Gastrocnemius medialis (tissue), 4 donors: ENCODE data around the gene LDLRAD4. TPM values are rescaled to one million over a fixed set of nuclear protein-coding genes. Genes with fewer than 3 reads are reported as not detected.

Experiments
- ATAC-seq, 2 donors: fragments of 150-250 bp; one replicate each; pipeline ENCODE4 v1.9.1; 2016
- DNase-seq, 2 donors: peaks; one replicate each; pipeline ENCODE4 v3.0.0-alpha.2; 2019
- H3K27ac ChIP-seq, 4 donors: fragments of 200-600 bp; sonication (generic); 1 replicate in 1 of 4; 2 replicates in 3 of 4; pipeline ENCODE4 v1.5.1; 2016 to 2018; ENCODE audit warnings: mild to moderate bottlenecking in 2 of 4, moderate library complexity in 1 of 4
- H3K27me3 ChIP-seq, 3 donors: fragments of 200-600 bp; sonication (generic) in 2 of 3; 1 replicate in 1 of 3; 2 replicates in 2 of 3; pipeline versions ENCODE4 v1.5.1 to v1.6.0; 2016 to 2019; ENCODE audit warnings: mild to moderate bottlenecking in 1 of 3, moderate library complexity in 1 of 3
- H3K36me3 ChIP-seq, 2 donors: fragments of 200-600 bp; sonication (generic) in 1 of 2; one replicate each; pipeline ENCODE4 v1.5.1; 2017 to 2018
- H3K4me1 ChIP-seq, 2 donors: fragments of 200-600 bp; sonication (generic) in 1 of 2; one replicate each; pipeline ENCODE4 v1.5.1; 2016 to 2017; ENCODE audit warnings: mild to moderate bottlenecking in 2 of 2
- H3K4me3 ChIP-seq, 4 donors: fragments of 200-600 bp; sonication (generic) in 3 of 4; 1 replicate in 1 of 4; 2 replicates in 3 of 4; pipeline ENCODE4 v1.5.1; 2016 to 2019; ENCODE audit warnings: mild to moderate bottlenecking in 2 of 4
- H3K9me3 ChIP-seq, 3 donors: fragments of 200-600 bp; sonication (generic) in 2 of 3; 1 replicate in 1 of 3; 2 replicates in 2 of 3; pipeline ENCODE4 v1.5.1; 2016 to 2019
- POLR2A ChIP-seq, 2 donors: fragments of 450-650 bp; IDR thresholded peaks; one replicate each; pipeline ENCODE4 v1.6.1; 2017; ENCODE audit warnings: antibody characterized with exemption in 2 of 2, mild to moderate bottlenecking in 2 of 2, moderate library complexity in 2 of 2
- in situ Hi-C, 4 donors: fragments of 200-750 bp; cut with MboI; loops; one replicate each; pipeline versions ENCODE4 v1.15.0 to v1.8.0; 2017; ENCODE audit warnings: low sequenced_read_pairs in 4 of 4
- intact Hi-C: fragments of 100-400 bp; cut with DNase I; formaldehyde crosslinking; loops from one replicate; pipeline ENCODE4 v1.15.1; 2023; ENCODE audit warnings: low total_unique reads
- total RNA-seq, 4 donors: library from RNA; depleted of rRNA; stranded (reverse); fragments of >200 nt; gene quantifications; one replicate each; pipeline versions ENCODE4 v1.1.0 to v1.2.3, GENCODE V29; 2016
- TF ChIP-seq, protein P1 (sequence below), 5 experiments: fragments of 450-650 bp in 3 of 5; fragments of 200-600 bp in 2 of 5; sonication (generic) in 2 of 5; IDR thresholded peaks in 4 of 5; conservative IDR thresholded peaks in 1 of 5; 1 replicate in 4 of 5; 2 replicates in 1 of 5; pipeline ENCODE4 v1.5.1; 2016 to 2019; ENCODE audit warnings: antibody characterized with exemption in 5 of 5, mild to moderate bottlenecking in 3 of 5, moderate library complexity in 3 of 5

LDLRAD4 gene
- total RNA-seq, 4 donors from 2014 or later = 3.9 to 11.1 (median 6.5) TPM

DNA sequence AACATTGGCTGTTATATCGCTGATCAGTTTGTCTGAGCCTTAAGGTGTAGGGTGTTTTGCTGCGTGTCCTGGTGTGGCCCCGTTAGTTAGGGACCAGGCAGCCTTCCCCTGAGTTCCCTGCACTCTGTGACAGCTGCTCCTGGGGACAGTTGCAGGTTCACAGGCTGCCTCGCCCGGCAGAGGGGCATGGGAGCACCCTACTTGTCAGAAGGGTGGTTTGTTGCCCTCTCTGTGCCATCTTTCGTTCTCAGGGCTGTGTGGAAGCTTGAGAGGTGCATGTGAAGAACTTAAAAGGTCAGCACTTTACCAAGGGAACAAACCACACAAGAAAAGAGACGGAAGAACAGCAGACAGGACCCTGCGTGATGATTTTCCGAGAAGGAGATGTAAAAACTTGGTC is 159.6 kb downstream of the LDLRAD4 start:
- Histone ChIP-seq H3K36me3 (no peaks in the 10 kb centered on the region), H3K9me3 (no peaks in the 10 kb centered on the region), H3K4me1 (peaks cover 57 to 61% of the 10 kb centered on the region in 2 donors), H3K27ac (peak overlapping the region in 1 of 4 donors; percentile 30), H3K27me3 (no peaks in the 10 kb centered on the region), H3K4me3 (no peak overlapping the region)
- TF ChIP-seq, protein P1, sequence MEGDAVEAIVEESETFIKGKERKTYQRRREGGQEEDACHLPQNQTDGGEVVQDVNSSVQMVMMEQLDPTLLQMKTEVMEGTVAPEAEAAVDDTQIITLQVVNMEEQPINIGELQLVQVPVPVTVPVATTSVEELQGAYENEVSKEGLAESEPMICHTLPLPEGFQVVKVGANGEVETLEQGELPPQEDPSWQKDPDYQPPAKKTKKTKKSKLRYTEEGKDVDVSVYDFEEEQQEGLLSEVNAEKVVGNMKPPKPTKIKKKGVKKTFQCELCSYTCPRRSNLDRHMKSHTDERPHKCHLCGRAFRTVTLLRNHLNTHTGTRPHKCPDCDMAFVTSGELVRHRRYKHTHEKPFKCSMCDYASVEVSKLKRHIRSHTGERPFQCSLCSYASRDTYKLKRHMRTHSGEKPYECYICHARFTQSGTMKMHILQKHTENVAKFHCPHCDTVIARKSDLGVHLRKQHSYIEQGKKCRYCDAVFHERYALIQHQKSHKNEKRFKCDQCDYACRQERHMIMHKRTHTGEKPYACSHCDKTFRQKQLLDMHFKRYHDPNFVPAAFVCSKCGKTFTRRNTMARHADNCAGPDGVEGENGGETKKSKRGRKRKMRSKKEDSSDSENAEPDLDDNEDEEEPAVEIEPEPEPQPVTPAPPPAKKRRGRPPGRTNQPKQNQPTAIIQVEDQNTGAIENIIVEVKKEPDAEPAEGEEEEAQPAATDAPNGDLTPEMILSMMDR (IDR thresholded peaks at IDR 0.05 in 4 of 5, conservative IDR thresholded peaks at IDR 0.05 in 1 of 5) = no peak
- no peak for TF ChIP-seq POLR2A (IDR thresholded peaks at IDR 0.05)
- no peak for ATAC-seq
- in situ Hi-C loops = no loop called here
- intact Hi-C loops = loop anchor here (10.0 kb wide), 1 partner anchor 347 kb away; the partner anchor contains the start of genes FAM210A and RNMT
- no peak for DNase-seq

DNA sequence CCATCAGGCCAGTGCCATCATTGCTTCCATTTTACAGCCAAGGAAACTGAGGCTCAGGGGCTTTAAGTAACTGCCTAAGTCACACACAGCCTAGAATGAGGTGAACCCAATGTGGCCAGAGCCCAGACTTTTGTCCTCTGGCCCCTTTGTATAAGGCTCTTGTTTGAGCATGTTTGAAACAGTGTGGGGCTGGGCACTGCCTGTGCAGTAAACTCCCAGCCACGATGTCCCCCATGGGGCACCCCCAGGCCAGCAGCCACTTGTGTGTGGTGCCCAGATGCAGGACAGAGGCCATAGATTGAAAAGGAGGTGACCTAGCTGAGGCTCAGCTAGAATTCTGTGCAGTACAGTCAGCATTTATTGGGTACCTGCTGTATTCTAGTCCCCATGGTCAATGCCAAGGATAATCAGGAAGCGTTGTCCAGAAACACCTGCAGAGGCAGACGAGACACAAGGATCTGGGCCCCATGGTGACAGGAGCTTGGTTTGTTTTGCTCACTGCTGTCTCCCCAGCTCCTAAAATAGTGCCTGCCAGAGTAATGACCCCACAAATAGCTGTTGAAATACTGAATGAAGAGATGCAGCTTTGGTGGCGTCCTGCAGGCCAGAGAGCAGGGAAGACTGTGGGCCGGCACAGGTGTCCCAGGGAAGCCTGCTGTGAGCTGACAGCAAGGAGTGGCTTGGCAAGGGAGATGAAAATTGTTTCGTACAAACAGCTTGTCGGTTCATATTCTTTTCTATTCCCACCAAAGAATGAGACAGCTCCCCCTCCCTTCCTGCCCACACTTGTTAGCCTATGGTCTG is 160.7 kb downstream of the LDLRAD4 start:
- ATAC-seq = no peak
- H3K27me3 ChIP-seq = no peaks in the 10 kb centered on the region
- no peak for DNase-seq
- H3K4me3 ChIP-seq = no peak overlapping the region
- H3K4me1 ChIP-seq = peaks cover 57 to 62% of the 10 kb centered on the region in 2 donors
- intact Hi-C loops (loop anchor here (10.0 kb wide), 1 partner anchor 346 kb away; the partner anchor contains the start of genes FAM210A and RNMT), in situ Hi-C loops (no loop called here)
- H3K27ac ChIP-seq = peak overlapping the region in 3 of 4 donors; percentile 42 to 68 (median 57)
- TF ChIP-seq, protein P1 (IDR thresholded peaks at IDR 0.05 in 4 of 5, conservative IDR thresholded peaks at IDR 0.05 in 1 of 5) = no peak
- TF ChIP-seq POLR2A (IDR thresholded peaks at IDR 0.05) = no peak
- H3K36me3 ChIP-seq = no peaks in the 10 kb centered on the region
- no peaks in the 10 kb centered on the region for H3K9me3 ChIP-seq

DNA sequence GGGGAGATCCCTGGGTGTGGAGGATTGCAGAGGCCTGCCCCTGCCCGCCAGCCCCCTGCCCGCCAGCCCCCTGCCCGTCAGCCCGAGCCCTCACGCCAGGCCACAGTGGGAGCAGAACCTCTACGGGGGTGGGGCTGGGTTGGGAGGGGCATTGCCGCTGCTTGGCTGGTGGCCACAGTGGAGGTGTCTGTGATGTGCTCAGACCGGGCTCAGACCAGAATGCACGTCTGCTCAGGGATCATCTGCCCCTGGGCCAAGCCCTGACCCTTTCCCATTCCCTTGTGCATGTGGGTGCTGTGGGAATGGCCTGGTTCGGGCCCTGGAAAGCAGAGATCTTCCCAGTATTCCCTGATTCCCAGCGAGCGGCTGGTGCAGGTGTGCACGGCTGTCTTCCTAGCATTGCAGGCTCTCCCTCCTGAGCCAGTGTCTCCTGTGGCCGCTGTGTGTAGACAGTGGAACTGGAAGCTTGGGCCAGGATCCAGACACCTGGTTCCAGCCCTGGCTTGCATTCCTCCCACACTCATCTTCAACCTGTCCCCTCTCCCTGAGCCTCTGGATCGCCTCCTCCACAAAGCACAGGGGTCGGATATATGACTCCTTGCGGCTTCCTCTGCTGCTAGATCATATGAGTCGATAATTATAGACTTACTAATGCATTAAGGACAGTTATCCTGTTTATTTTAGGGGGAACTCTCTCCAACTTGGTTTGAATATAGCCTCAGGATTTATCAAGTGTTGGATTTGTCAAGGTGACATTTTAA is 161.6 kb downstream of the LDLRAD4 start:
- Histone ChIP-seq H3K4me3 (no peak overlapping the region), H3K4me1 (peaks cover 52 to 58% of the 10 kb centered on the region in 2 donors), H3K9me3 (no peaks in the 10 kb centered on the region), H3K27ac (peak overlapping the region in 3 of 4 donors; percentile 42 to 68 (median 57)), H3K36me3 (no peaks in the 10 kb centered on the region), H3K27me3 (no peaks in the 10 kb centered on the region)
- in situ Hi-C loops = loop anchor here in 1 of 4 donors (10.0 kb wide), 1 partner anchor 145 kb away; no protein-coding TSS in a partner anchor
- TF ChIP-seq, protein P1 (IDR thresholded peaks at IDR 0.05 in 4 of 5, conservative IDR thresholded peaks at IDR 0.05 in 1 of 5) = no peak
- TF ChIP-seq POLR2A (IDR thresholded peaks at IDR 0.05) = no peak
- intact Hi-C loops = loop anchor here (5.0 to 10.0 kb wide), 2 partner anchors 152 to 345 kb away; partner anchors contain the start of genes FAM210A and RNMT
- DNase-seq (no peak), ATAC-seq (peak; percentile 34 to 41)

DNA sequence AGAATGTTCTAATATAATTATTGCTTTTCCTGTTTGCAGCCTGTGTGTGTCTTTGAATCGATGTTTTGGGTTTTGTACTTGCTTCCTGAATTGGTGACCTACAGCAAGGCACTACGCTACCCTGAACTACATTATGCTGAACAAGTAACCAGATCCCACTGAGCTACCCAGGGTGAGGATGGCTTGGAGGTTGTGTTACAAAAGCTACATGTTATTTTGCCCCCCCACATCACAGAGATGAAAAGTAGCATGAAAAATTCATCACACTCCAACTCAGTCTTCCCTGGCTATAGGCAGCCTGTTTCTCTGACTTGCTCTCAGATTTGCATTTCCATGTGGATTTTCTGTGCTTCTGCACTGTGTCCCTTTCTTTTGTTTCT is 162.1 kb downstream of the LDLRAD4 start:
- Histone ChIP-seq H3K9me3 (no peaks in the 10 kb centered on the region), H3K36me3 (no peaks in the 10 kb centered on the region), H3K4me3 (no peak overlapping the region), H3K27me3 (no peaks in the 10 kb centered on the region), H3K4me1 (peaks cover 47 to 57% of the 10 kb centered on the region in 2 donors), H3K27ac (peak overlapping the region in 3 of 4 donors; percentile 42 to 68 (median 57))
- no peak for TF ChIP-seq POLR2A (IDR thresholded peaks at IDR 0.05)
- TF ChIP-seq, protein P1 (IDR thresholded peaks at IDR 0.05 in 4 of 5, conservative IDR thresholded peaks at IDR 0.05 in 1 of 5) = no peak
- in situ Hi-C loops = loop anchor here in 1 of 4 donors (10.0 kb wide), 1 partner anchor 144 kb away; no protein-coding TSS in a partner anchor
- ATAC-seq (no peak), DNase-seq (no peak)
- intact Hi-C loops = loop anchor here (5.0 kb wide), 1 partner anchor 152 kb away; no protein-coding TSS in a partner anchor
